ENCODE measurements around the gene PAK4.

The PAK4 gene

DNA sequence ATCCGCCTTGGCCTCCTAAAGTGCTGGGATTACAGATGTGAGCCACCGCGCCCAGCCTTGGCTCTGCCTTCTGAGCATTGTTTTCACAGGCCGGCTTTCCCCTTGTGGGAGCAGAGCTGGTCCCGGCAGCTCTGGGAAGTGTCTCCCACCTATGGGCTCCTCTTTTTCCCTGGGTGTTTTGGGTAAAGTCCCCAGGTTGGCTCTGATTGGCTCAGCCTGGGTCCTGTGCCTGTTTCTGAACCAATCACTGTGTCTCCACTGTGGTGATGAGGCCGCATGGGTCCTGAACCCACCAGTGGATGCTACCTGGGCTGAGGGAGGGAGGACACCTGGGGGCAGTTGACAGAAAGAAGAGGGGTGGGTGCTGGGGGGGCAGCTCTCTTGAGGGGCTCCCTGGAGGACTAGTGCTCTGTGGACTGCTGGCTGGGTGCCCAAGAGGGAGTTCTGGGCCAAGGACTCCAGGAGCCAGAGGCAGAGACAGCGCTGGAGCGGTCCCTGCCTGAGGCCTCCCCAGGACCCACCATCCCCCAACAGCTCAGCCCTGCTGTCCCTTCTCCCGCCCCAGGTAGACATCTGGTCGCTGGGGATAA, 51.6 kb downstream of the PAK4 start:
- Histone ChIP-seq H2AFZ (ENCODE audit: low read depth) (no peak overlapping the region), H3K4me2 (no peak overlapping the region), H3K36me3 (ENCODE audit: insufficient read depth) (no peaks in the 10 kb centered on the region)

DNA sequence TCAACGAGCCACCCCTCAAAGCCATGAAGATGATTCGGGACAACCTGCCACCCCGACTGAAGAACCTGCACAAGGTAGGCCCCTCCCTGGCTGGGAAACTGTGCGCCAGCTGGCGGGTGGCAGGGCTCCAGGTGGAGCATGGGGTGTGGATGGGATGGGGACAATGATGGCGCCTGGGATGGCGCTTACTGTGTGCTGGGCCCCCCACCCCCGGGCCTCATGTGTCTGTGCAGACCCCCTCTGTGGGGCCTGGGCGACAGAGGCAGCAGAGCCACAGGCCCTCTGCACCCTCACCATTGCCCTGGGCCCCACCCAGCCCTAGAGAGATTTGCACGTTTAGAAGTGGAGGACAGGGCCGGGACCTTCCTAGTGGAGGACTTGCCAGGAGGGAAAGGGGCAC, 52.1 kb downstream of the PAK4 start:
- Histone ChIP-seq H3K27me3 (ENCODE audit: insufficient read depth, low read depth) (no peaks in the 10 kb centered on the region), H4K20me1 (ENCODE audit: insufficient read depth) (no peaks in the 10 kb centered on the region)

More for the DNA sequence above, 51.6 kb downstream of the PAK4 start:
- Histone ChIP-seq H4K20me1 (ENCODE audit: insufficient read depth) (no peaks in the 10 kb centered on the region), H3K9ac (no peak overlapping the region), H3K79me2 (ENCODE audit: insufficient read depth, low read depth) (no peaks in the 10 kb centered on the region), H3K4me3 (IDR thresholded peaks at IDR 0.05; ENCODE audit: insufficient read depth, low read depth, low read length) (no peak overlapping the region), H3K27me3 (ENCODE audit: insufficient read depth, low read depth) (no peaks in the 10 kb centered on the region), H3K27ac (no peak overlapping the region), H3K4me1 (ENCODE audit: low read depth, poor library complexity, severe bottlenecking) (no peaks in the 10 kb centered on the region)
- TF ChIP-seq, protein P1, sequence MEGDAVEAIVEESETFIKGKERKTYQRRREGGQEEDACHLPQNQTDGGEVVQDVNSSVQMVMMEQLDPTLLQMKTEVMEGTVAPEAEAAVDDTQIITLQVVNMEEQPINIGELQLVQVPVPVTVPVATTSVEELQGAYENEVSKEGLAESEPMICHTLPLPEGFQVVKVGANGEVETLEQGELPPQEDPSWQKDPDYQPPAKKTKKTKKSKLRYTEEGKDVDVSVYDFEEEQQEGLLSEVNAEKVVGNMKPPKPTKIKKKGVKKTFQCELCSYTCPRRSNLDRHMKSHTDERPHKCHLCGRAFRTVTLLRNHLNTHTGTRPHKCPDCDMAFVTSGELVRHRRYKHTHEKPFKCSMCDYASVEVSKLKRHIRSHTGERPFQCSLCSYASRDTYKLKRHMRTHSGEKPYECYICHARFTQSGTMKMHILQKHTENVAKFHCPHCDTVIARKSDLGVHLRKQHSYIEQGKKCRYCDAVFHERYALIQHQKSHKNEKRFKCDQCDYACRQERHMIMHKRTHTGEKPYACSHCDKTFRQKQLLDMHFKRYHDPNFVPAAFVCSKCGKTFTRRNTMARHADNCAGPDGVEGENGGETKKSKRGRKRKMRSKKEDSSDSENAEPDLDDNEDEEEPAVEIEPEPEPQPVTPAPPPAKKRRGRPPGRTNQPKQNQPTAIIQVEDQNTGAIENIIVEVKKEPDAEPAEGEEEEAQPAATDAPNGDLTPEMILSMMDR (conservative IDR thresholded peaks at IDR 0.05; ENCODE audit: low read depth, low read length), result no peak

DNA sequence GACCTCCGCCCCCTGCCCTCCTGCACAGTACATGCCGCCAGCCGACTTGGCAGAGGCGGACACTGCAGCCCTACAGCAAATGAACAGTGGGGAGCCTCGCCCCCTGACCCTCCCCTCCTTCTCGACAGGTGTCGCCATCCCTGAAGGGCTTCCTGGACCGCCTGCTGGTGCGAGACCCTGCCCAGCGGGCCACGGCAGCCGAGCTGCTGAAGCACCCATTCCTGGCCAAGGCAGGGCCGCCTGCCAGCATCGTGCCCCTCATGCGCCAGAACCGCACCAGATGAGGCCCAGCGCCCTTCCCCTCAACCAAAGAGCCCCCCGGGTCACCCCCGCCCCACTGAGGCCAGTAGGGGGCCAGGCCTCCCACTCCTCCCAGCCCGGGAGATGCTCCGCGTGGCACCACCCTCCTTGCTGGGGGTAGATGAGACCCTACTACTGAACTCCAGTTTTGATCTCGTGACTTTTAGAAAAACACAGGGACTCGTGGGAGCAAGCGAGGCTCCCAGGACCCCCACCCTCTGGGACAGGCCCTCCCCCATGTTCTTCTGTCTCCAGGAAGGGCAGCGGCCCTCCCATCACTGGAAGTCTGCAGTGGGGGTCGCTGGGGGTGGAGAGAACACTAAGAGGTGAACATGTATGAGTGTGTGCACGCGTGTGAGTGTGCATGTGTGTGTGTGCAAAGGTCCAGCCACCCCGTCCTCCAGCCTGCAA, 52.9 kb downstream of the PAK4 start:
- H3K9ac ChIP-seq, result no peak overlapping the region
- H3K27ac ChIP-seq, result no peak overlapping the region
- no peak overlapping the region for H2AFZ ChIP-seq (ENCODE audit: low read depth)
- H3K36me3 ChIP-seq (ENCODE audit: insufficient read depth), result no peaks in the 10 kb centered on the region
- no peaks in the 10 kb centered on the region for H3K4me1 ChIP-seq (ENCODE audit: low read depth, poor library complexity, severe bottlenecking)
- no peaks in the 10 kb centered on the region for H3K79me2 ChIP-seq (ENCODE audit: insufficient read depth, low read depth)
- no peaks in the 10 kb centered on the region for H3K27me3 ChIP-seq (ENCODE audit: insufficient read depth, low read depth)
- TF ChIP-seq, protein P1 (conservative IDR thresholded peaks at IDR 0.05; ENCODE audit: low read depth, low read length), result no peak
- no peak overlapping the region for H3K4me2 ChIP-seq
- H3K4me3 ChIP-seq (IDR thresholded peaks at IDR 0.05; ENCODE audit: insufficient read depth, low read depth, low read length), result no peak overlapping the region
- no peaks in the 10 kb centered on the region for H4K20me1 ChIP-seq (ENCODE audit: insufficient read depth)

More for the DNA sequence above, 52.1 kb downstream of the PAK4 start:
- Histone ChIP-seq H3K4me3 (IDR thresholded peaks at IDR 0.05; ENCODE audit: insufficient read depth, low read depth, low read length) (no peak overlapping the region), H3K9ac (no peak overlapping the region), H3K79me2 (ENCODE audit: insufficient read depth, low read depth) (no peaks in the 10 kb centered on the region), H3K4me2 (no peak overlapping the region), H2AFZ (ENCODE audit: low read depth) (no peak overlapping the region), H3K36me3 (ENCODE audit: insufficient read depth) (no peaks in the 10 kb centered on the region), H3K27ac (no peak overlapping the region), H3K4me1 (ENCODE audit: low read depth, poor library complexity, severe bottlenecking) (no peaks in the 10 kb centered on the region)
- TF ChIP-seq, protein P1 (conservative IDR thresholded peaks at IDR 0.05; ENCODE audit: low read depth, low read length), result no peak

DNA sequence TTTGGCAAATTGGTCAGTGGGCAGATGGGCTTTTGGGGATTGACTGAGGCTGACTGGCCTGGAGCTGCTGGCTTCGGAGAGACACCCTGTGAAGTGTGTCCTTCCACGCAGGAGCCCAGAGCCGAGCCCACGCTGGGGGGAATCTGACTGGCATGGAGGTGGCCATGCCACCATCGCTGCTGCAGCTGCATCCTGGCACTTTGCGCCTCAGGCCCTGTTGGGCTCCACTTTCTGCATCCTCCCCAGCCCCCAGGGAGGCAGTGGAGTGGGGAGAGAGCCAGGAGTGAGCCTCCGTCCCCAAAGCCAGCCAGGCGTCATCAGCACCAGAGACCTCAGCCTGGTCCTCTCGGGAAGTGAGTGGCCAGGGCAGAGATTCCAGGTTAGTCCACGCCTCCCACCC, 54.2 kb downstream of the PAK4 start:
- H3K27me3 ChIP-seq (ENCODE audit: insufficient read depth, low read depth), result no peaks in the 10 kb centered on the region
- no peak overlapping the region for H3K27ac ChIP-seq
- TF ChIP-seq, protein P1 (conservative IDR thresholded peaks at IDR 0.05; ENCODE audit: low read depth, low read length), result no peak
- no peaks in the 10 kb centered on the region for H3K4me1 ChIP-seq (ENCODE audit: low read depth, poor library complexity, severe bottlenecking)
- H3K9ac ChIP-seq, result no peak overlapping the region
- H4K20me1 ChIP-seq (ENCODE audit: insufficient read depth), result no peaks in the 10 kb centered on the region
- H3K4me3 ChIP-seq (IDR thresholded peaks at IDR 0.05; ENCODE audit: insufficient read depth, low read depth, low read length), result no peak overlapping the region
- no peak overlapping the region for H2AFZ ChIP-seq (ENCODE audit: low read depth)
- no peaks in the 10 kb centered on the region for H3K36me3 ChIP-seq (ENCODE audit: insufficient read depth)
- H3K79me2 ChIP-seq (ENCODE audit: insufficient read depth, low read depth), result no peaks in the 10 kb centered on the region
- no peak overlapping the region for H3K4me2 ChIP-seq

Measured in KMS-11 (cell line).